Thymus (tissue), 11 donors: ENCODE data around the gene TAF1B. TPM values are rescaled to one million over a fixed set of nuclear protein-coding genes. Genes with fewer than 3 reads are reported as not detected.

Experiments
- DNase-seq, 9 donors: peaks; one replicate each; pipeline ENCODE4 v3.0.0-alpha.2; 2013; ENCODE audit warnings: low spot score in 9 of 9, low read depth in 6 of 9, missing footprints in 1 of 9
- H3K27ac ChIP-seq, 2 donors: one replicate each; pipeline ENCODE4 v1.5.1; 2013; ENCODE audit warnings: control low read depth in 1 of 2, low read depth in 1 of 2, low read length in 1 of 2, mild to moderate bottlenecking in 1 of 2, moderate library complexity in 1 of 2
- H3K27me3 ChIP-seq, 2 donors: one replicate each; pipeline ENCODE4 v1.5.1; 2013; ENCODE audit warnings: low read length in 1 of 2; ENCODE audit not compliant: control insufficient read depth in 2 of 2, insufficient read depth in 1 of 2
- H3K36me3 ChIP-seq, 2 donors: one replicate each; pipeline ENCODE4 v1.5.1; 2013; ENCODE audit warnings: low read length in 1 of 2, mild to moderate bottlenecking in 1 of 2, moderate library complexity in 1 of 2; ENCODE audit not compliant: control insufficient read depth in 2 of 2, insufficient read depth in 2 of 2
- H3K4me1 ChIP-seq, 2 donors: one replicate each; pipeline ENCODE4 v1.5.1; 2013; ENCODE audit warnings: low read length in 2 of 2; ENCODE audit not compliant: control insufficient read depth in 2 of 2, insufficient read depth in 2 of 2
- H3K4me3 ChIP-seq, 2 donors: one replicate each; pipeline ENCODE4 v1.5.1; 2013; ENCODE audit warnings: low read length in 2 of 2, control low read depth in 1 of 2, mild to moderate bottlenecking in 1 of 2
- H3K9me3 ChIP-seq, 2 donors: one replicate each; pipeline ENCODE4 v1.5.1; 2013; ENCODE audit warnings: low read length in 1 of 2, mild to moderate bottlenecking in 1 of 2; ENCODE audit not compliant: control insufficient read depth in 2 of 2, insufficient read depth in 1 of 2
- WGBS: extraction: QIAGEN DNeasy Blood & Tissue Kit; methylation state at CpG from one replicate; pipeline ENCODE4 v1.1.7; 2013; 5-methylcytosine and 5-hydroxymethylcytosine counted together
- polyA plus RNA-seq: library from polyadenylated mRNA; stranded (reverse); fragments of 200-250 nt; gene quantifications from one replicate; pipeline ENCODE4 v1.2.3, GENCODE V29; 2013
- total RNA-seq: library from RNA; stranded (reverse); fragments of 120-200 nt; gene quantifications from one replicate; pipeline ENCODE4 v1.2.4, GENCODE V29; 2013
- donor health status: healthy.

TAF1B gene
- total and polyA plus RNA-seq, 2 donors, result 9.4 to 17.3 TPM

- Histone ChIP-seq H3K9me3 (no peaks in the 10 kb centered on the region), H3K36me3 (no peaks in the 10 kb centered on the region), H3K27me3 (peaks cover 35 to 61% of the 10 kb centered on the region in 2 donors), H3K4me1 (peaks cover 8% of the 10 kb centered on the region in 2 donors), H3K4me3 (no peak overlapping the region), H3K27ac (no peak overlapping the region)
- 94% methylated on average over 23 of the region's 23 CpGs for WGBS
- DNase-seq, result no peak
These were observed 106.1 kb downstream of the TAF1B start for GRCh38 chr2:9949239-9949991.

- Histone ChIP-seq H3K4me3 (no peak overlapping the region), H3K4me1 (peaks cover 8% of the 10 kb centered on the region in 2 donors), H3K36me3 (no peaks in the 10 kb centered on the region), H3K27me3 (peaks cover 38 to 67% of the 10 kb centered on the region in 2 donors), H3K27ac (no peak overlapping the region), H3K9me3 (no peaks in the 10 kb centered on the region)
- no peak for DNase-seq
- WGBS, result 97% methylated on average over 14 of the region's 14 CpGs
These were observed 106.8 kb downstream of the TAF1B start for GRCh38 chr2:9949992-9950520.

DNA sequence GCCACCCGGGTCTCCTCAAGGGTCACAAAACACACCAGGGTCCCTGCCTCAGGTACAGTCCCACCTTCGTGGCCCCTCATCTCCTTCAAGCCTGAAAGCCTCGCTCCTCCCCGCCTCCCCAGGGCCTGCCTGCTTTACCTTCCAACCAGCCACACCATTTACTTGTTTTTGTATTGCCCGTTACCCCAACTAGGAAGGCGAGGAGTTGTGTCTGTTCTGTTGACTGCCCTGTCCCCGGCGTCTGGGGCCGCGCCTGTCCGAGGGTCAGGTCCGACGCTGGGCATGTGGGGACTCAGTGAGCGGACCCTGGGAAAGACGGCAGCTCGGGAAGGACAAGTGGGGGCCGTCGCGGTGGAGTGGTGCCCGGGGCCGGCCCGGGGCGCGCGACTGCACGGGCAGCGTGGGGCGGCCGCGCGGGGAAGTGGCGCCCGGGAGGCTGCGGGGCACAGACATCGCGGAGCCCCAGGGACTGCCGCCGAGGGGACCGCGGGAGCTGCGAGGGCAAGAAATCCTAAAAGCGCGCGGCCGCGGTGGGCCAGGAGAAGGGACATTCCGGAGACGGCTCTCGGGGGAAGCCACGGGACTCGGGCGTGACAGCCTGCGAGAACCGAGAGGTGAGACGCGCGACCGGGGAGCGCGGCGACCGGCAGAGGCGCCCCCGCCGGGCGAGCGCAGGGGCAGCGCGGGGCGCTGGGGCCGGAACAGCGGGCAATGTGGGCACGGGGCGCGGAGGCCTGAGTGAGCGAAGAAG, 107.4 kb downstream of the TAF1B start:
- H3K27ac ChIP-seq, result peak overlapping the region in 1 of 2 donors; percentile 37
- H3K4me1 ChIP-seq, result peaks cover 8% of the 10 kb centered on the region in 2 donors
- 10% methylated on average over 76 of the region's 76 CpGs for WGBS
- H3K27me3 ChIP-seq, result peaks cover 38 to 67% of the 10 kb centered on the region in 2 donors
- peak in 5 of 9 donors; percentile 4 to 57 (median 26) for DNase-seq
- H3K36me3 ChIP-seq, result no peaks in the 10 kb centered on the region
- H3K4me3 ChIP-seq, result peak overlapping the region; percentile 32 to 87
- H3K9me3 ChIP-seq, result no peaks in the 10 kb centered on the region

GRCh38 chr2:9951272-9951521, 107.9 kb downstream of the TAF1B start:
- H3K27ac ChIP-seq, result peak overlapping the region in 1 of 2 donors; percentile 37
- WGBS, result under 1% methylated on average over 46 of the region's 47 CpGs

GRCh38 chr2:9951522-9952285, 108.4 kb downstream of the TAF1B start, which contains the start of gene GRHL1:
Gene GRHL1 (plus strand): TSS chr2:9951693. CDS start chr2:9951834, 141 bp downstream.
- no peaks in the 10 kb centered on the region for H3K9me3 ChIP-seq
- WGBS, result 1% methylated on average over 111 of the region's 111 CpGs
- H3K36me3 ChIP-seq, result no peaks in the 10 kb centered on the region
- peak; percentile 58 to 96 (median 92) for DNase-seq
- H3K4me3 ChIP-seq, result peak within 1 kb of the TSS; percentile 47 to 87
- peaks cover 8% of the 10 kb centered on the region in 2 donors for H3K4me1 ChIP-seq
- H3K27me3 ChIP-seq, result peaks cover 38 to 65% of the 10 kb centered on the region in 2 donors
- H3K27ac ChIP-seq, result peak within 1 kb of the TSS in 1 of 2 donors; percentile 37

More at GRCh38 chr2:9951272-9951521, 107.9 kb downstream of the TAF1B start:
- Histone ChIP-seq H3K27me3 (peaks cover 38 to 67% of the 10 kb centered on the region in 2 donors), H3K4me1 (peaks cover 8% of the 10 kb centered on the region in 2 donors), H3K4me3 (peak overlapping the region; percentile 32 to 87), H3K9me3 (no peaks in the 10 kb centered on the region), H3K36me3 (no peaks in the 10 kb centered on the region)
- DNase-seq, result no peak

DNA sequence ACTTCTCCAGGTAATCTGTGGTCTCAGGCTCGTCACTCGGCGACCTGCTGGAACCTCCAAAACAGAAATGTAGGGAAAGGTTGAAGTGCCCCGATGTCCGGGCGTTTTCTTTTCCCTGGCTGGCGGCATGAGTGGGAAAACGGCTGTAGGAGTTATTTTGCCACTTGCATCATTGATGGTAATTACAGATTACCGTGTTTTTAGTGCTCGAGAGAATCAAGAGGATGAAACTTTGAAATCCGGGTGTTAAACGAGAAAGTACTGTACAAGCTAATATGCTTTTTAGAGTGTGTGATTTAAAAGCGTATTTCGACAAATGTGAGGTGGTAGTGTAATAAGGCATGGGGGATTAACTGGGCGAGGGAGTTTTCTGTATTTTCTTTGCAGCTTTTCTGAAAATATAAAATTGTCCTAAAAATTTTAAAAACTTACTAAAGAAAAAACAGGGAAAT, 109.0 kb downstream of the TAF1B start:
- no peaks in the 10 kb centered on the region for H3K9me3 ChIP-seq
- H3K4me3 ChIP-seq, result peak overlapping the region in 1 of 2 donors; percentile 87
- no peak for DNase-seq
- 24% methylated on average over 15 of the region's 15 CpGs for WGBS
- no peak overlapping the region for H3K27ac ChIP-seq
- H3K4me1 ChIP-seq, result peaks cover 8% of the 10 kb centered on the region in 2 donors
- H3K36me3 ChIP-seq, result no peaks in the 10 kb centered on the region
- H3K27me3 ChIP-seq, result peaks cover 38 to 62% of the 10 kb centered on the region in 2 donors

DNA sequence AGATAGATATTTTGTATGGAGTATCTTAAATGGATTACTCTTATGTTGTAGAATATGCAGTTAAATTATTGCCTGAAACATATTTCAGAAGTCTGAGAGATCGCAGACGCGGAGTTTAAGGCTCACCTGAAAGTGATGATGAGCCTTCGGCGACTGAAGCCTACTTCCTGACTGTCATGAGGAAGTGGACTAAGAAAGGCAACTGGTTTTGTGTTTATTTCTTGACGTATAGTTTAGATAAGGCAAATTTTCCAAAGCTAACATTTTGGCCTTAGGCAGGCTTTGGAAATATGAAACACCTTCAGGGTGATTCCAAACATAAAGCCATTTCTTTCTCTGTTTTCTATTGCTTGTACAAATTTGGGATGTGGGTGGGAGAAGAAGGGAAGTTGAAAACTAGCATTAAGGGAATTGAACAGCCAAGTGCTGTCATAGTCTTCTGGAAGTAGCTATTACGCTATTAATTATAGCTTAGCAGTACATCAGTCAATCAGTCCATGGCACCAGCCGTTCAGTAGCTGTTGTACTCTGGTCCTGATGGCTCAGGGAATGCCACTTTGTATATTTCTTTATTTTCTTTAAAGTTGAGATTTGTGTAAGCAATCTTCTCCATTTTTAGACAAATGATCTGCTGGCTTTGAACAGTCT, 109.7 kb downstream of the TAF1B start:
- no peaks in the 10 kb centered on the region for H3K9me3 ChIP-seq
- 87% methylated on average over 8 of the region's 8 CpGs for WGBS
- no peak overlapping the region for H3K27ac ChIP-seq
- DNase-seq, result no peak
- H3K36me3 ChIP-seq, result no peaks in the 10 kb centered on the region
- H3K4me1 ChIP-seq, result peaks cover 8% of the 10 kb centered on the region in 2 donors
- H3K4me3 ChIP-seq, result no peak overlapping the region
- H3K27me3 ChIP-seq, result peaks cover 38 to 60% of the 10 kb centered on the region in 2 donors

DNA sequence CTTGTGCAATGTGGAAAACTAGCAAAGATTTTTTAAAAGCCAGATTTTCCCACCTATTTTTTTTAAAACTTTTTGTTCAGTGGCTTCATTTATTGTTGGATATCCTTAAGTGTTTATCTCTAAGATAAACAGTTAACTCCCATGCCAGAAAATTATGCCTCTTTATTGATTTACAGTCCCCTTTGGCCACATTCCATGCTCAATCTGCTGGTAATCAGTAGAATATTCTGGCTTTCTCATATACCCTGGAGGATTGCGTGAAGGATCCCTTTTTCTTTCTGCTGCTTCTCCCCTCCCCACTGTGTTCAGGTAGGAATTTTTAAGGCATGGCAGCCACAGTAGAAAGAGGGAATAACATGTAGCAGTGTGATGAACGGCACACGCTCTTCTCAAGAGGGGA, 110.9 kb downstream of the TAF1B start:
- Histone ChIP-seq H3K27me3 (peaks cover 38 to 53% of the 10 kb centered on the region in 2 donors), H3K27ac (no peak overlapping the region), H3K9me3 (no peaks in the 10 kb centered on the region), H3K4me3 (no peak overlapping the region), H3K36me3 (no peaks in the 10 kb centered on the region), H3K4me1 (peaks cover 8% of the 10 kb centered on the region in 2 donors)
- DNase-seq, result no peak
- 95% methylated on average over 3 of the region's 3 CpGs for WGBS
